Muscle of back (tissue), 11 donors: ENCODE data around the gene PSMA5. TPM values are rescaled to one million over a fixed set of nuclear protein-coding genes. Genes with fewer than 3 reads are reported as not detected.
A peak's percentile ranks its signal among the peaks of the same experiment; 100 is the strongest.
"Not testable (repeated sequence)": the region's sequence is repeated elsewhere in the genome, so short reads cannot be mapped to it uniquely, and the experiment has no call there.

Source experiments
- DNase-seq, 3 donors: peaks; one replicate each; pipeline versions ENCODE4 v3.0.0 to v3.0.0-alpha.2; 2013
- polyA plus RNA-seq, 10 donors: library from polyadenylated mRNA; unstranded; fragments of 120-200 nt; gene quantifications; one replicate each; pipeline ENCODE4 v1.2.1, GENCODE V29; 2013; ENCODE audit not compliant: insufficient read length in 10 of 10

The PSMA5 gene
- polyA plus RNA-seq, 10 donors = 61.8 to 90.0 (median 69.1) TPM

- no peak for DNase-seq
Measured at GRCh38 chr1:109394591-109395281, 31.5 kb downstream of the PSMA5 start.

GRCh38 chr1:109393617-109394233 is 32.5 kb downstream of the PSMA5 start:
- DNase-seq = no peak

- peak in 2 of 3 donors; percentile 33 to 61 for DNase-seq
Measured at GRCh38 chr1:109392788-109393616, 33.2 kb downstream of the PSMA5 start.

GRCh38 chr1:109392037-109392787 is 34.0 kb downstream of the PSMA5 start:
- DNase-seq = no peak

- no peak for DNase-seq
Measured at GRCh38 chr1:109391626-109392025, 34.6 kb downstream of the PSMA5 start.

GRCh38 chr1:109391157-109391556 is 35.1 kb downstream of the PSMA5 start:
- peak in 2 of 3 donors; percentile 25 to 56 for DNase-seq

GRCh38 chr1:109389638-109390341 is 36.5 kb downstream of the PSMA5 start:
- DNase-seq = no peak

- DNase-seq = no peak
Measured at GRCh38 chr1:109388884-109389637, 37.2 kb downstream of the PSMA5 start.

GRCh38 chr1:109388208-109388711 is 38.0 kb downstream of the PSMA5 start:
- no peak for DNase-seq

- no peak for DNase-seq
Measured at GRCh38 chr1:109386054-109386717, 40.1 kb downstream of the PSMA5 start.

- DNase-seq = no peak
Measured at GRCh38 chr1:109385417-109385816, 40.8 kb downstream of the PSMA5 start.

GRCh38 chr1:109383854-109384253 is 42.4 kb downstream of the PSMA5 start:
- DNase-seq = no peak

GRCh38 chr1:109383087-109383779 is 43.0 kb downstream of the PSMA5 start:
- DNase-seq = no peak

- no peak for DNase-seq
Measured at GRCh38 chr1:109381573-109381972, 44.7 kb downstream of the PSMA5 start.

GRCh38 chr1:109379907-109380306 is 46.3 kb downstream of the PSMA5 start:
- DNase-seq = no peak

GRCh38 chr1:109379422-109379821 is 46.8 kb downstream of the PSMA5 start:
- no peak for DNase-seq

GRCh38 chr1:109377698-109378097 is 48.5 kb downstream of the PSMA5 start:
- no peak for DNase-seq

GRCh38 chr1:109373696-109374095 is 52.6 kb downstream of the PSMA5 start:
- not testable (repeated sequence) for DNase-seq

- peak in 1 of 3 donors; percentile 23 for DNase-seq
Measured at GRCh38 chr1:109373126-109373525, 53.1 kb downstream of the PSMA5 start.
